ENCODE measurements around the gene PPAN.

DNA sequence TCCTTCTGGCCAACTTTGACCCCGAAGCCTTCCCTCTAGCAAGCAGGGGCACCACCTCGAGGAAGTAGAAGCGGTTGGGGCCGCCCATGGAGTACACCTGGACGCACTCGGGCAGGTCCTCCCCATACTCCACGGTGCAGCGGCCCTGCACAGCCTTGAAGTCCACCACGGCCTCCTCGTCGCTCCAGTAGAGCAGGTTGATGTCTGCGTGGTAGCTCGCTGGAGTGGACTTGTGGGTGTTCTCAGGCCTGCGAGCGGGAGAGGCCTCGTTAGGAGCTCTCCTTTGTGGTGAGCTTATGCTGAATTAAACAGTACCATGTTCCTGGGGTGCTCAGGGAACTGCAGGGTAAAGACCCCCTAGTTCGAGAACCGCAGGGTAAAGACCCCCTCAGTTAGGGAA, 35.8 kb downstream of the PPAN start:
- TF ChIP-seq, protein P1, sequence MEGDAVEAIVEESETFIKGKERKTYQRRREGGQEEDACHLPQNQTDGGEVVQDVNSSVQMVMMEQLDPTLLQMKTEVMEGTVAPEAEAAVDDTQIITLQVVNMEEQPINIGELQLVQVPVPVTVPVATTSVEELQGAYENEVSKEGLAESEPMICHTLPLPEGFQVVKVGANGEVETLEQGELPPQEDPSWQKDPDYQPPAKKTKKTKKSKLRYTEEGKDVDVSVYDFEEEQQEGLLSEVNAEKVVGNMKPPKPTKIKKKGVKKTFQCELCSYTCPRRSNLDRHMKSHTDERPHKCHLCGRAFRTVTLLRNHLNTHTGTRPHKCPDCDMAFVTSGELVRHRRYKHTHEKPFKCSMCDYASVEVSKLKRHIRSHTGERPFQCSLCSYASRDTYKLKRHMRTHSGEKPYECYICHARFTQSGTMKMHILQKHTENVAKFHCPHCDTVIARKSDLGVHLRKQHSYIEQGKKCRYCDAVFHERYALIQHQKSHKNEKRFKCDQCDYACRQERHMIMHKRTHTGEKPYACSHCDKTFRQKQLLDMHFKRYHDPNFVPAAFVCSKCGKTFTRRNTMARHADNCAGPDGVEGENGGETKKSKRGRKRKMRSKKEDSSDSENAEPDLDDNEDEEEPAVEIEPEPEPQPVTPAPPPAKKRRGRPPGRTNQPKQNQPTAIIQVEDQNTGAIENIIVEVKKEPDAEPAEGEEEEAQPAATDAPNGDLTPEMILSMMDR (IDR thresholded peaks at IDR 0.05): no peak
- no peak for TF ChIP-seq POLR2A (IDR thresholded peaks at IDR 0.05)

Measured in Peyer's patch (tissue), 4 donors.